Esophagus muscularis mucosa (tissue), 4 donors: ENCODE results near the gene IPO11.

Experiments used
- CTCF ChIP-seq, 3 experiments: fragments of 200-600 bp in 2 of 3; fragments of 450-650 bp in 1 of 3; sonication (generic) in 2 of 3; IDR thresholded peaks; one replicate each; pipeline ENCODE4 v1.5.1; 2017 to 2019; ENCODE audit warnings: antibody characterized with exemption in 3 of 3, mild to moderate bottlenecking in 2 of 3, moderate library complexity in 1 of 3
- EP300 ChIP-seq: sonication (generic); formaldehyde crosslinking; IDR thresholded peaks from one replicate; pipeline ENCODE4 v1.6.1; 2017; ENCODE audit warnings: antibody characterized with exemption
- POLR2A ChIP-seq: fragments of 450-650 bp; IDR thresholded peaks from one replicate; pipeline ENCODE4 v1.6.1; 2017; ENCODE audit warnings: antibody characterized with exemption, moderate library complexity, mild to moderate bottlenecking, low read depth
- POLR2AphosphoS5 ChIP-seq, 2 donors: sonication (generic); formaldehyde crosslinking; IDR thresholded peaks; one replicate each; pipeline ENCODE4 v1.6.1; 2017; ENCODE audit warnings: antibody characterized with exemption in 2 of 2

GRCh38 chr5:62486672-62487071 is 74.1 kb downstream of the IPO11 start:
- no peak for TF ChIP-seq CTCF (IDR thresholded peaks at IDR 0.05)
- no peak for TF ChIP-seq POLR2A
- no peak for TF ChIP-seq POLR2AphosphoS5 (IDR thresholded peaks at IDR 0.05)
- TF ChIP-seq EP300, result no peak
